HG02678 (cell line): ENCODE data around the gene DLGAP3.
"Not testable (repeated sequence)": the region's sequence is repeated elsewhere in the genome, so short reads cannot be mapped to it uniquely, and the experiment has no call there.

ENCODE experiments used
- ATAC-seq: cut with Tn5 transposase; IDR thresholded peaks from one replicate; pipeline ENCODE4 v1.9.1; 2021; ENCODE audit warnings: mild to moderate bottlenecking, moderate library complexity; ENCODE audit not compliant: unreplicated experiment

The DLGAP3 gene

GRCh38 chr1:34842952-34843371 is 86.5 kb downstream of the DLGAP3 start:
- ATAC-seq, result no peak

- ATAC-seq, result no peak
These were observed 87.4 kb downstream of the DLGAP3 start for GRCh38 chr1:34842073-34842472.

- no peak for ATAC-seq
These were observed 89.0 kb downstream of the DLGAP3 start for GRCh38 chr1:34840426-34840825.

- ATAC-seq, result no peak
These were observed 89.7 kb downstream of the DLGAP3 start for GRCh38 chr1:34839526-34840305.

GRCh38 chr1:34833711-34834110 is 95.7 kb downstream of the DLGAP3 start:
- ATAC-seq, result no peak

GRCh38 chr1:34831721-34832246 is 97.7 kb downstream of the DLGAP3 start:
- no peak for ATAC-seq

GRCh38 chr1:34829250-34829649 is 100.2 kb downstream of the DLGAP3 start:
- no peak for ATAC-seq

GRCh38 chr1:34828611-34829010 is 100.8 kb downstream of the DLGAP3 start:
- ATAC-seq, result no peak

- ATAC-seq, result no peak
These were observed 102.0 kb downstream of the DLGAP3 start for GRCh38 chr1:34827341-34827941.

- no peak for ATAC-seq
These were observed 103.9 kb downstream of the DLGAP3 start for GRCh38 chr1:34825455-34826091.

GRCh38 chr1:34824817-34825454 is 104.5 kb downstream of the DLGAP3 start:
- ATAC-seq, result no peak

GRCh38 chr1:34822202-34822601 is 107.2 kb downstream of the DLGAP3 start:
- no peak for ATAC-seq

- ATAC-seq, result not testable (repeated sequence)
These were observed 110.6 kb downstream of the DLGAP3 start for GRCh38 chr1:34818862-34819261.

- no peak for ATAC-seq
These were observed 112.7 kb downstream of the DLGAP3 start for GRCh38 chr1:34816778-34817177.

- ATAC-seq, result no peak
These were observed 113.1 kb downstream of the DLGAP3 start for GRCh38 chr1:34816332-34816731.
